RWPE1 (cell line): ENCODE data around the gene WFDC11.
"Not testable (repeated sequence)": the region's sequence is repeated elsewhere in the genome, so short reads cannot be mapped to it uniquely, and the experiment has no call there.

Experiments
- CTCF ChIA-PET: fragments of 350-600 bp; sonication (Branson Sonifier 250); formaldehyde crosslinking; extraction: SDS; loops from one replicate; lab custom pipeline; 2021; lab: Yijun Ruan, JAX
- POLR2A ChIA-PET: fragments of 400-600 bp; formaldehyde crosslinking; extraction: SDS; loops from one replicate; lab custom pipeline; 2020; ENCODE audit warnings: antibody characterized with exemption; ENCODE audit not compliant: low non-redundant PET; lab: Yijun Ruan, JAX
- DNase-seq: peaks from one replicate; pipeline ENCODE4 v3.0.0; 2012; ENCODE audit warnings: low spot score
- H3K27ac ChIP-seq: fragments of 450-650 bp; 2 replicates; pipeline ENCODE4 v1.5.1; 2017
- CTCF ChIP-seq: fragments of 450-650 bp; conservative IDR thresholded peaks from 2 replicates; pipeline ENCODE4 v1.5.1; 2017; ENCODE audit warnings: low read depth, mild to moderate bottlenecking

Gene WFDC11

GRCh38 chr20:45670139-45670538 lies at the start of gene WFDC11:
TSS of gene WFDC11 (minus strand) at chr20:45670239. CDS start at chr20:45650600, 19,639 bp downstream.
- POLR2A ChIA-PET = no interaction called here
- CTCF ChIA-PET = no interaction called here
- TF ChIP-seq CTCF = no peak
- DNase-seq = no peak
- H3K27ac ChIP-seq = no peak within 1 kb of the TSS

- POLR2A ChIA-PET, DNase-seq, H3K27ac ChIP-seq: not testable (repeated sequence)
- CTCF ChIA-PET = interaction anchor here (0.7 kb wide), 1 partner anchor 48 kb away, joined by 5 read pairs; no protein-coding TSS in a partner anchor
These were observed 46.2 kb upstream of the WFDC11 start for GRCh38 chr20:45716141-45716688.

GRCh38 chr20:45704969-45705637 lies 35.1 kb upstream of the WFDC11 start, which contains the start of gene WFDC10B:
TSS of gene WFDC10B (minus strand) at chr20:45705019. CDS start at chr20:45685992, 19,027 bp downstream.
- peak within 1 kb of the TSS; percentile 40 for H3K27ac ChIP-seq
- DNase-seq = no peak
- ChIA-PET POLR2A (no interaction called here), CTCF (interaction anchor here (0.6 to 1.2 kb wide), 2 partner anchors 76 to 929 kb away, joined by 3 read pairs; partner anchors contain the start of gene WFDC10A)
- no peak for TF ChIP-seq CTCF

GRCh38 chr20:45701873-45702272 lies 31.8 kb upstream of the WFDC11 start, which contains the start of gene WFDC13:
TSS of gene WFDC13 (plus strand) at chr20:45702038. CDS start at chr20:45702124, 86 bp downstream.
- no peak within 1 kb of the TSS for H3K27ac ChIP-seq
- ChIA-PET POLR2A (no interaction called here), CTCF (interaction anchor here (0.7 to 1.2 kb wide), 3 partner anchors 70 to 148 kb away, joined by 3 read pairs; no protein-coding TSS in a partner anchor)
- TF ChIP-seq CTCF = no peak
- DNase-seq = no peak

GRCh38 chr20:45701104-45701503 lies 31.1 kb upstream of the WFDC11 start:
- CTCF ChIA-PET = interaction anchor here (0.6 to 0.8 kb wide), 3 partner anchors 70 to 607 kb away, joined by 3 read pairs; no protein-coding TSS in a partner anchor
- no peak for TF ChIP-seq CTCF
- no peak overlapping the region for H3K27ac ChIP-seq
- no peak for DNase-seq
- POLR2A ChIA-PET = no interaction called here

- no peak overlapping the region for H3K27ac ChIP-seq
- CTCF ChIA-PET = no interaction called here
- POLR2A ChIA-PET = no interaction called here
- no peak for TF ChIP-seq CTCF
- no peak for DNase-seq
These were observed 25.5 kb upstream of the WFDC11 start for GRCh38 chr20:45695496-45695895.

GRCh38 chr20:45693346-45693745 lies 23.3 kb upstream of the WFDC11 start:
- CTCF ChIA-PET = interaction anchor here (0.8 kb wide), 1 partner anchor 586 kb away, joined by 5 read pairs; no protein-coding TSS in a partner anchor
- H3K27ac ChIP-seq, POLR2A ChIA-PET, DNase-seq: not testable (repeated sequence)
